ENCODE data around the gene FRMPD1.

GRCh38 chr9:37608250-37608649 lies 42.5 kb upstream of the FRMPD1 start:
- TF ChIP-seq TEAD4 (CRISPR knock-in tag; IDR thresholded peaks at IDR 0.05), result no peak
- TF ChIP-seq FOXJ3 (CRISPR knock-in tag; IDR thresholded peaks at IDR 0.05; ENCODE audit: borderline replicate concordance), result no peak
- TF ChIP-seq JAZF1 (CRISPR knock-in tag; IDR thresholded peaks at IDR 0.05), result no peak
- TF ChIP-seq CTCF (IDR thresholded peaks at IDR 0.05), result no peak
- TF ChIP-seq PRDM15 (CRISPR knock-in tag; IDR thresholded peaks at IDR 0.05), result no peak
- no peak for TF ChIP-seq SP1 (CRISPR knock-in tag; conservative IDR thresholded peaks at IDR 0.05)
- no peak for TF ChIP-seq ZNF396 (CRISPR knock-in tag; IDR thresholded peaks at IDR 0.05; ENCODE audit: borderline replicate concordance)
- no peak for TF ChIP-seq JUN (CRISPR knock-in tag; IDR thresholded peaks at IDR 0.05)
- TF ChIP-seq HMGA2 (CRISPR knock-in tag; IDR thresholded peaks at IDR 0.05), result no peak
- no peak for TF ChIP-seq MLX (CRISPR knock-in tag; IDR thresholded peaks at IDR 0.05)
- TF ChIP-seq CBFB (CRISPR knock-in tag; IDR thresholded peaks at IDR 0.05; ENCODE audit: low read depth), result no peak
- TF ChIP-seq ZNF425 (CRISPR knock-in tag; conservative IDR thresholded peaks at IDR 0.05), result no peak
- TF ChIP-seq MAX (CRISPR knock-in tag; IDR thresholded peaks at IDR 0.05), result no peak
- no peak for TF ChIP-seq CREB1 (CRISPR knock-in tag; IDR thresholded peaks at IDR 0.05)
